Measurements from ENCODE around the gene LAMC3. TPM values are rescaled to one million over a fixed set of nuclear protein-coding genes. Genes with fewer than 3 reads are reported as not detected.
"Not testable (repeated sequence)": the region's sequence is repeated elsewhere in the genome, so short reads cannot be mapped to it uniquely, and the experiment has no call there.

The LAMC3 gene
- total RNA-seq, 1 donor from 2014 or later: 0.52 TPM

DNA sequence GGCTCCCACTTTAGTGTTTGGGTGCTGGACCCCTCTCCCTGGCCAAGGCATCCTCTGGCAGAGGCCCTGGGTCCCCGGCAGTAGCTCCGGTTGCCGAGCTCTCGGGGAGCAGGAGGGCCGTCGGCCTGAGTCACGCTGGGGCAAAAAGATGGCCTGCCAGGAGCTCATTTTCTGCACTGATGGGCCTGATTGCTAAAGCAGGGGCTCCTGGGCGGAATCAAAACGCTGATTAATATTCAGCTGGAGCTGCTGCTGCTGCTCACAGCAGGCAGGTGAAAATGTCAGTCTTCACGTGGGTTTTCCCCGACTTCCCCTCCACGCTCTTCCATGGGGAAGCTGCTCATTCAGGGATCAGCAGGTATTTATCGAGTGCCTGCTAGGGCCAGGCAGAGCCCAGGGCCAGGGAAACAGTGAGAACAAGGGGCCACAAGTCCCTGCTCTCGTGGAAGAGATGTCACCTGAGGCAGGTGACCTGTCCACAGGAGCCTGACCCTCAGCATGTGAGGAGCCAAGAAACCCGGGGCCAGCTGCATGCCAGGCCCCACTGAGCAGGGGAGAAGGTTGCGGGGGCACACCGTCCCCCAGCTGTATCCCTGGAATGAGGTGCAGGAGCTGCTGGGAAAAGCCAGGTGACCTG is 22.1 kb downstream of the LAMC3 start:
- ATAC-seq: no peak

DNA sequence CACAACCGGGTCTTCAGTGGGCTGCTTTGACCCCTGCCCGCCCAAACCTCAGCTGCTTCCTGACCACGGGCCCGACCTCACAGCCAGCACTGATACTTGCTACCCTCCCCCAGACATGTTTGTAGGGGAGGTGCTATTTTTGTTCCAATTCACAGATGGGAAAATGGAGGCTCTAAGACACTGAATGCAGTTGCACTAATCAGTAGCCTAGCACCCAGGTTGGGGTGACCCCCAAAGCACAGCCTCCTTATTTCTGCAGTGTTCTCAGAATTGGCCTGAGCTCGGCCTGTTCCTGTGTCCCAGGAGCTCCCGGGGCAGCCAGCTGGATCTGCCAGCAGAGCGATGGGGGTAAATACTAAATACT is 22.6 kb downstream of the LAMC3 start:
- ATAC-seq: no peak

DNA sequence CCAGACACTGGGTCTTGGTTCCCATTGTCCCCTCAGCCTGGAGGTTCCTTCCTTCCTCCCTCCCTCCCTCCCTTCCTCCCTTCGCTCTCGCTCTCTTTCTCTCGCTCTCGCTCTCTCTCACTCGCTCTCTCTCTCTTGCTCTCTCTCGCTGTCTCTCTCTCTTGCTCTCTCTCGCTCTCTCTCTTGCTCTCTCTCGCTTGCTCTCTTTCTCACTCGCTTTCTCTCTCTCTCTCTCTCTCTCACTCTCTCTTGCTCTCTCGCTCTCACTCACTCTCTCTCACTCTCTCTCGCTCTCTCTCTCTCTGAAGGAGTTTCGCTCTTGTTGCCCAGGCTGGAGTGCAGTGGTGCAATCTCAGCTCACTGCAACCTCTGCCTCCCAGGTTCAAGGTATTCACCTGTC is 23.4 kb downstream of the LAMC3 start:
- no peak for ATAC-seq

DNA sequence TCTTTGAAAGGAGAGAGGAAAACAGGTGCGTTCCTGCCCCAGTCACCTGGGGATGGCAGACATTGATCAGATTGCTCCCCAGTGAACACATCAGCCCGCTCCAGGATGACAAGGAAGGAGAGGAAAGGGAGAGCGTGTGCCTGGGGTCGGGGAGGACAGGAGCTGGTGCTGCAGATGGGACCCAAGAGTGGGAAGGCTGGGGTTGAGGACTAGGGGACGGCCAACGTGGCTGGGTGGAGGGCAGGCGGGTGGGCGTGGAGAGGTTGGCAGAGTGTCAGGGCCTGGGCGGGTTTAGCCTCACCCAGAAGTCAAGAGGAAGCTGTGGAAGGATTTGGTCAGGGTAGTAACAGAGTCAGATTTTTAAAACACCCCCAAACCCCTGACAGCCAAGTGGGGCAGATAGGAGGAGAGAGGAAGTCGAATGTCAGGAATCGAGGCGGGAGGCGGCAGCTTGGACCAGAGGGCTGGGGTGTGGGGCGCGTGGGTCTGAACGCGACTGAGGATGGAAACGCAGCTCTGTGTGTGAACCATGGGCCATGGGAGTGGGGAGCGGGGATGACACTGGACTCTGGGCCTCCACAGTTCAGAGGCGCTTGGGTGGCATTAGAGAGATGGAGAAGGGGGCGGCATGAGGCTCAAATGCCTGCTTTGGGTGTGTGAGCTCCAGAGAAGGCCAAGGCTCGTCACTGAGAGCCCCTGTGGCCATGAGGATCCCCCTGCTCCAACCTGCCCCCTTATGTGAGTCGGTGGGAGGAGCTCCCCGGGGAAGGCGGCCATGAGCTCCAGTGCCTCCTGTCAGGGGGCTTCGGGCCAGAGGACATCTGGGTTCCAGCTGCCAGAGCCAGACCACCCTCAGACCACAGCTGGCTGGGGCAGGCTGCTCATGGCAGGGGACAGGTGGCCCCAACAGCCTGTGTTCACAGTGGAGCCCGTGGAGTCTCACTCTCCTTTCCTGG is 24.6 kb downstream of the LAMC3 start:
- ATAC-seq: no peak

DNA sequence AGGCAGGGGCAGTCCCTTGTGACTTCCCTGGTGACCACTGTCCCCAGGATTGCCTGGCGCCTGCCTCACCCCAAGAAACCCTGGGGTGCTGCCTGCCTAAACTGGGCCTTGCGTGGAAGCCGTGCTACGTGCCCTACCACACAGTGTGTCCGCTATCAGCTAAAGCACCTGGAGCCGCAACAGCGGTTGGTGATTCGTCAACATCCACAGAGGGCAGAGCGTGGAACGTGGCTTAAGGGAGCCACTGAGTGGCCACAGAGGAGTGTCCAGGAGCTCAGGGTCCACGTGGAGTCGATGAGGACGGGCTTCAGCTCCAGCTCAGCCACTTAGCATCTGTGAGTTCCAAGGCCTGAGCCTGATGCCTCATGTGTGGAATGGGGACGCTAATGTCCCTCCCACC is 25.3 kb downstream of the LAMC3 start:
- no peak for ATAC-seq

DNA sequence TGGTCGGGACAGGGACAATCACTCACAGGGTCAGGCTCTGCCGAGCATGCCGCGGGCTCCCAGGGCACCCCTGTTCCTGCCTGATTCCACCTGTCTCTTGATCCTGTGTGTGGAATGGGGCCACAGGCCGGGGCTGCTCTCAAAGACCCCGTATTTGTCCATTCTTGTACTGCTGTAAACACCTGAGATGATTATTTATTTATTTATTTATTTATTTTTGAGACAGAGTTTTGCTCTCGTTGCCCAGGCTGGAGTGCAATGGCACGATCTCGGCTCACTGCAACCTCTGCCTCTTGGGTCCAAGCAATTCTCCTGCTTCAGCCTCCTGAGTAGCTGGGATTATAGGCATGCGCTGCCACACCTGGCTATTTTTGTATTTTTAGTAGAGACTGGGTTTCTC is 25.8 kb downstream of the LAMC3 start:
- ATAC-seq: not testable (repeated sequence)

DNA sequence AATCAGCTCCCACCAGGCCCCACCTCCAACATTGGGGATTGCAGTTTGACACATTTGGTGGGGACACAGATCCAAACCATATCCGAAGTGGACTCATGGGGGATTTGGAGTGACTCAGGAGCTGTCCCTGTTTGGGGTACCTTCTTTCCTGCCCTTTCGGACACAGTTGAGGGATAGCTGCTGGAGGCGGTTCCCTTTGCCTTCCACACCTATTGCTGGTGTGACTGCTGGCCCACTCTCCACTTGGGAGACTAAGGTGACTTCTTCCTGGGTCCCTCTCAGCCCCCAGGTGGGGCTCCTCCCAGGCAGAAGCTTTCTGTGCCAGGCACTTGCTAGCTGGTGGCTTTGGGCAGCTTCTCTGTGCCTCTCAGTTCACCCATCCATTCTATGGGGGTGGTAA is 26.6 kb downstream of the LAMC3 start:
- no peak for ATAC-seq

DNA sequence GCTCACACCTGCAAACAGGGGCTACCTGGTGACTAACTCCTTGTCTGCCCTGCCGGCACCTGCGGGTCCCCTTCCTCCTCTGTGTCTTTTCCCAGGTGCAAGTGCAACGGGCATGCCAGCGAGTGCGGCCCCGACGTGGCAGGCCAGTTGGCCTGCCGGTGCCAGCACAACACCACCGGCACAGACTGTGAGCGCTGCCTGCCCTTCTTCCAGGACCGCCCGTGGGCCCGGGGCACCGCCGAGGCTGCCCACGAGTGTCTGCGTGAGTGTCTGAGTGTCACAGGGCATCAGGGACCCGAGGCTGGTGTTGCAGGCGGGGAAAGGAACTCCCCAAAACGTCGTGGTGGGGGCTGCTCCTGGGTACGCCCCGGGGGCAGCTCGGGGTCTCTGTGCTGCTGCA is 27.1 kb downstream of the LAMC3 start:
- no peak for ATAC-seq

DNA sequence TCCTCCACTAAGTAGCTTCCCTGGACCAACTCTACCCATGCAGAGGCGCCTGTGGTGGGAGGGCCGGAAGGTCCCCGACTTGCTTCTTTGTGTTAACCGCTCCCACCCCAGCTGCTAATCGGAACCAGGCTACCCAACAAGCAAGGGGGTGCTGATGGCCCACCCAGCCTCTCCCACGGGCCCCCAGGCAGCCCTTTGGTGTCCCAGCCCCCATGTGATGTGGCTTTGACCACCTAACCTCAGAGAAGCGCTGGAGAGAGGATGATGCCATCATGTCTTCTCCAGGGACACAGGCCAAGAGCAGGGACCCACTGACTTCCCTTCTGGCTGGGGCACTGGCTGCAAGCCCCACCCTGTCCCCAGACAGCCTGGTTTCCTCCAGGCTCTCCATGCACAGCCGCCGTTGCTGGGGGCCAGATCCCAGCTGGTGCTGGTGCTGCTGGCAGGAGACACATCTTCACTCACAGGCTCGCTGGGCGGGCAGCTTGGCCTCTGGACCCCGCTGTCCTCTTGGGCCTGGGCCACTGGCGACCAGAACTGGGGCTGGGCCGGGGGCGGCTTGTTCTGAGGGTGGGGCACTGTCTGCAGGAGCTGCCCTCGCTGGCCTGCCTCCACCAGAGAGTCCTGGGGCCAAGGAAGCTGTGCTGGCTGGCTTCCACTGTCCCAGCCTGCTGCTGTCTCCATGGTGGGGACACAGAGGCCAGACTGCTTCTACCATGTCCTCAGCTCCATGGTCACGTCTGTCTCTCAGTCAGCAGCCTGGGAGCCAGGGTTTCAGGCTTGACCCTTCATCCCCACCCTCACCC is 27.8 kb downstream of the LAMC3 start:
- no peak for ATAC-seq

DNA sequence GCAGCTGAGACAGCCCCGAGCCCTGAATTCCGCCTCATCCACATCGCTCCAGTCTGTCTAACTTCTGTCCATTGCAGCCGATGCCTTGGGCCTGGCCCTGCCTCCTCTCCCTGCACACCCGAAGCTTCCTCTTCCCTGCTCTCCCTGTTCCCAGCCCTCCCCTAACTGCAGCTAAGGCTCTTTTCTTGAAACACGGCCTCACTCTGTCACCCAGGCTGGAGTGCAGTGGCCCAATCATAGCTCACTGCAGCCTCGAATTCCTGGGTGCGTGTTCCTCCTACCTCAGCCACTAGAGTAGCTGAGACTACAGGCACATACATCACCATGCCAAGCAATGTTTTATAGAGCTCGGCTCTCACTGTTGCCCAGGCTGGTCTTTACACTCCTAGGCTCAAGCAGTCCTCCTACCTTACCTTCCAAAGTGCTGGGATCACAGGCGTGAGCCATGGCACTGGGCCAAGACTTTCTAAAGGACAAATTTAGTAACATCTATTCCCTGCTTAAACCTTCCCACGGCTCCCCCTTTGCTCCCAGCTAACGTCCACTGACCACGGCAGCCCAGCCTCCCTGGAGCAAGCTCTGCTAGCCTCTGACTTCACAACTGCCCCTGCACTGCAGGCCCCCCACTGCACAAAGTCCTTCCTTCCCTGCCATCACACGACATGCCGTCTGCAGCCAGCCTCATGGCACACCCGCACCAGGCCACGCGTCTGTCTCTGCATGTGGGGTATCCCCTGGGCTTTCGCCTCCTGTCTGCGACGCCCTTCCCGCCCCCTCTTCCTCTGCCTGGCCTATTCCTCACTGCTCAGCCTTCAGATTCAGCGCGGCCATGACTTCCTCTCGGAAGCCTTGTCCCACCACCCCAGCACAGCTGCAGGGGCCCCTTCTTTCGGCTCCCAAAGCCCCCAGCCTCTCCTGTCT is 28.6 kb downstream of the LAMC3 start:
- ATAC-seq: no peak

DNA sequence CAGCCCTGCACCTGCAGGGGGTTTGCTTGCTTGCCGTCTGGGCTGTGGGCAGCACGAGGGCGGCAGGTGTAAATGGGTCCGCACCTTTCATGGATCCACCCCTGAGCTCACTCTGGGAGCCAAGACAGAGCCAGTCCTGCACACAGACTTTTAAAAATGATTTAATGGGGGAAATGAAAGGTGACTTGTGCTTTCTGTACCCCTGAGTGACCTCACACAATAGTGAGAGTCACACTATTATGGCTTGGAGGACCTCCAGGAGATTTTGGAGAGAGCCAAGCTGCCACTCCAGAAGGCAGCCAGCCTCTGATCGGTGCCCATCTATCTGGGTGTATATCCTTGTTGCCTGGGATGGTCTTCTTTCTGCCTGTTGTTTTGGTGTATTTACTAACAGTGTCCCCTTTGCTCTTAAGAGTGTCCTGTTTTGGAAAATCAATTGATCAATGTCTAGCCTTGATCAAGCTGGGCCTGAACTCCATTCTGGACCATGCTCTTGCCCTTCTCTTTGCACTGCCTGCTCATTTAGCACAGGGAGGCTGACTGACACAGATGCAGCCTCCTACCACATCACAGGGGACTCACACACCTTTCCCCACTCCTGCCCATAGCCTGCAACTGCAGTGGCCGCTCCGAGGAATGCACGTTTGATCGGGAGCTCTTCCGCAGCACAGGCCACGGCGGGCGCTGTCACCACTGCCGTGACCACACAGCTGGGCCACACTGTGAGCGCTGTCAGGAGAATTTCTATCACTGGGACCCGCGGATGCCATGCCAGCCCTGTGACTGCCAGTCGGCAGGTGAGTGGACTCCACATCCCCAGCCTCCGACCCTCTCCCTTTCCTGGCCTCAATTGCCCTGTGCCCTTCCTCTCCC is 29.5 kb downstream of the LAMC3 start:
- no peak for ATAC-seq

DNA sequence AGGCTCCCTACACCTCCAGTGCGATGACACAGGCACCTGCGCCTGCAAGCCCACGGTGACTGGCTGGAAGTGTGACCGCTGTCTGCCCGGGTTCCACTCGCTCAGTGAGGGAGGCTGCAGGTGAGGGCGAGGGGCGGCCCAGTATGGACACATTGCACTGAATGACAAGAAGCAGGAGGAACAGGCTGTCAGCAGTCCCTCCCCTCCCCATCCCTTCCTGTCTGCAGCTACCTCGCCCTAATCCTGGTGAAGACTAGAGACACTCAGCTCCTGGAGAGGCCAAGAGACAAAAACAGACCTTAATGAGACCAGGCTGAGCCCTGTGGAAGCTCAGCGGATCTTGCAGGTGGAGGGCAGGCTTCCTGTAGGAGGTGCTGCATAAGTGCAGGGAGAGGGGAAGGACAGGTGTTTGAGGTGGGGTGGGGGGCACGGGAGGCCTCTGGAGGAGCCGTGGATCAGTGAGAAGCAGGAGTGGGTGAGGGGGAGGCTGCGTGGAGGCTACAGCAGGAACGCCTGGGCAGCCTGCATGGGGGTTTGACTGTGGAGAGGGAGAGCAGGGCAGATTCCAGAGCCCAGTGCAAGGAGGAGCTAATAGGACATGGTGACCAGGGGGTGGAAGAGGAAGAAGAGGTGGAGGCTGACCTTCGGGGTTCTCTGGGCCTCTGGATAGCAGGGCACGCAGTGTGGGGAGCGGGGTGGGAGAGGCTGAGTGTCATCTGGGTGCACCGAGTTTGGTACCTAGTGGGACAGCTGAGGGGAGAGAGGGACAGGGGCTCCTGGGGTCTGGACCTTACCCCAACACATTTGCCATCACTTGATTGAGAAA is 30.4 kb downstream of the LAMC3 start:
- ATAC-seq: no peak

DNA sequence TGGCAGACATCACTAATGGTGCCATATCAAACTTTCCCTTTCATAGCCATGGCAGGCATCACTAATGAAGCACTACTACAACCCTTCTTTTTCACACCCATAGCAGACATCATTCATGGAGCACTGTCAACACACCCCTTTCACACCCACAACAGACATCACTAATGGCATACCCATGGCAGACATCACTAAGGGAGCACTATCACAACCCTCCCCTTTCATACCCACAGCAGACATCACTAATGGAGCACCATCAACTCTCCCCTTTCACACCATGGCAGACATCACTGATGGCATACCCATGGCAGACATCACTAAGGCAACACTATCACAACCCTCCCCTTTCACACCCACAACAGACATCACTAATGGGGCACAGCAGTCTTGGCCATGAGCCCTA is 33.7 kb downstream of the LAMC3 start:
- ATAC-seq: no peak

DNA sequence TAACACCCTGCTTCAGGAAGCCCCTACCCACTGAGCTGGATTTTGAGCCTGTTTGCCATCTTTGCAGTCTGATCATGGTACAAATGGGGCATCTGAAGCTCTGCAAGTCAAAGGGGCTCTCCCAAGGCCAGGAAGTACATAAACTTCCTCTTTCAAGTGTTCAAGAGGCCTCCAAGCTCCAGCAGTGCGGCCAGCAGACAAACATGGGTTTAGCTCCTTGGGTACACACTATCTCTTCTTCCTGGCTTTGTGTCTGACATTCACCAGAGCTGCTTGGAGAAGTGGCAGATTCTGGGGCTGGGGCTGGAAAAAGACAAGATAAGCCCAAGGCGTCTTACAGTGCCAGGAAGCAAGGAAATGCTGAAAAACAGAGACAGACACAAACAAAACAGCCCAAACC is 34.1 kb downstream of the LAMC3 start:
- no peak for ATAC-seq

DNA sequence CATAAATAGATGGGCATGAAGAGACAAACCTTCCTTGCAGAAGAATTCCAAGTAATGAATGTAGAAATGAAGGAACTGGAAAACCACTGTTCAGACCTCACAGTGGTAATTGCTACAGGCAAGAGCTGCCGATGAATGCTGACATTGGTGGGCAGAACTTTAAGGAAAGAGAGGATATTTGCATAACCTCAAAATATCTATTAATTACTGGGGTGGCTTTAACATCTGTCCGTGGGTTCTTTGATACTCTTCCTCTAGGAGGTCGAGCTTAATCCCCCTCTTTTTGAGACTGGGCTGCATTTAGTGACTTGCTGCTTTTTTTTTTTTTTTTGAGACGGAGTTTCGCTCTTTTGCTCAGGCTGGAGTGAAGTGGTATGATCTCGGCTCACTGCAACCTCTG is 34.7 kb downstream of the LAMC3 start:
- ATAC-seq: no peak

DNA sequence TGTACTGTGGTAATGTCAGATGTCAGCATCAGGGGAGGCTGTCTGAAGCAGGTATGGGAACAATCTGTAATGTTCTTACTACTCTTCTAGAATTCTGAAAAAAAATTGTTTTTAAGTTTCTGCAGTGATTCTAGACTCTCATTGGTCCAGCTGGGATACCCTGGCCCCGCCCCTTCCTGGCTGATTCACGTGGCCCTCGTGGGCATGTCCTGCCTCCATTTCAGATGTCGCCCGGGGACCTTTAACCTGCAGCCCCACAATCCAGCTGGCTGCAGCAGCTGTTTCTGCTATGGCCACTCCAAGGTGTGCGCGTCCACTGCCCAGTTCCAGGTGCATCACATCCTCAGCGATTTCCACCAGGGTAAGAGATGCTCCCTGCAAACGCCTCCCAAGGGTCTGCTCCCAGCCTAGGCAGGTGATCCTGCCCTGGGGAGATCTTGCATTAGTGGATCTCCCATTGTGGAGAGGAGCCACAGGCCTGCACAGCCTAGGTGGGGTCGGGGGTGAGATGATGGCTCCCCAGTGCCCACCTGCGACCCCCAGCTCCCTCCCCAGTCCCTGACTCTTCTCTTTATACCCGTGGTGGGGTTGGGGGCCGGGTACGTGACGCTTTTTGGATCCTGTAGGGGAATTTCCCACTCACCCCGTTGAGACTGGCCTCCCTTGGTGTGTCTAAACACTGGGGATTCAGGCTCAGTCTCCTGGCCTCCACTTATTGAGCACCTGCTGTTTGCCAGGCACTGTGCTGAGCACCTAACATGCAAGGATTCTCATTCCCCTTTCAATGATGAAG is 36.5 kb downstream of the LAMC3 start:
- ATAC-seq: peak; percentile 19

DNA sequence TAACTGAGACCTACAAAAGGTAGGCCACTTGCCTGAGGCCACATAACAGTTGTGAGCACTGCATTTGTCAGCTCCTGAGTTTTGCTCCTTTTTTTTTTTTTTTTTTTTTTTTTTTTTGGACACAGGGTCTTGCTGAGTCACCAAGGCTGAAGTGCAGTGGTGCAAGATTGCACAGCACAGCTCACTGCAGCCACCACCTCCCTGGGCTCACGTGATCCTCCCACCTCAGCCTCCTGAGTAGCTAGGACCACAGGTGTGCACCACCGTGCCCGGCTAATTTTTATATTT is 37.1 kb downstream of the LAMC3 start:
- no peak for ATAC-seq

DNA sequence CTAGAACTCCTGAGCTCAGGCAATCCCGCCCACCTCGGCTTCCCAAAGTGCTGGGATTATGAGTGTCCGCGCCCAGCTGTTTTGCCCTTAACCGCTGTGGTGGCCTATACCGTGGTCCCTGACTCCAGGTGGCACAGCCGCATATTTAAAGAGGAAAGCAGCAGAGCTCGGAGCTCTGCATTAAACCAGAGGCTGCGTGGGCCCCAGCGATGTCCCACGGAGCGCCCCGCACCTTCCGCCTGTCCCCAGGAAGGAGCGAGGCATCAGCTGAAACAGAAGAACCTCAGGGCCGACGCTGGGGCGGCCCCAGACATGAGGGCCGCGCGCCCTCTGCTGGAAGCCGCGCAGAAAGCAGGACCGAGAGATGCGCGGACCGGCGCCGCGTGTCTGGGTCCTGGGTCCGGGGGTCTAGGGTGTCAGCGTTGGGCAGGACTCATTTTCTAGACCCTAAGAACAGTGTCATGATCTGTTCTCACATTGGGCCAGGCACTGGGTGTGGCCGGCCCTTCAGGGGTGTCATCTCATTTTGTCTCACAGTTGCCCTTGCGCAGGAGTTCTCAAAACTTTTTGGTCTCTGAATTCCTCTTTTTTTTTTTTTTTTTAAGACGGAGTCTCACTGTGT is 37.7 kb downstream of the LAMC3 start:
- peak; percentile 78 for ATAC-seq

DNA sequence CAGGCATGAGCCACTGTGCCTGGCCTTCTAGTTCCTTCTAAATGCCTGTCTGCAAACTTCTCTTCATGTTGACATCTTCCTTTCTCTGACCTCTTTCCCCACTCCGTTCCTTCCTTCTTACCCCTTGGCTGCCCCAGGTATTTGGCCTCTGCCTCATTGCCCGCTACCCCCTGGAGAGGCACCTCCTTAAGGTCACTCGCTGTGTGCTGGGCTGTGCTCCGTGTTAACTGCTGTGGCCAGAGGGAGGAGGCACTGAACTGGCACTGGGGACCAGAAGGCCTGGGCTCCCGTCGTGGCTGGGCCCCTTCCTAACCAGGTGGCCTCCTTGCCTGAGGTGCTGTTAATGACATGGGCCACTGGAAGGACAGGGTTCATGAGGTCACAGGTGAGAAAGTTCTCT is 39.4 kb downstream of the LAMC3 start:
- no peak for ATAC-seq

All from esophagus mucosa (tissue), 1 donor.